ENCODE measurements around the gene FAM89B.

- TF ChIP-seq, protein P1, sequence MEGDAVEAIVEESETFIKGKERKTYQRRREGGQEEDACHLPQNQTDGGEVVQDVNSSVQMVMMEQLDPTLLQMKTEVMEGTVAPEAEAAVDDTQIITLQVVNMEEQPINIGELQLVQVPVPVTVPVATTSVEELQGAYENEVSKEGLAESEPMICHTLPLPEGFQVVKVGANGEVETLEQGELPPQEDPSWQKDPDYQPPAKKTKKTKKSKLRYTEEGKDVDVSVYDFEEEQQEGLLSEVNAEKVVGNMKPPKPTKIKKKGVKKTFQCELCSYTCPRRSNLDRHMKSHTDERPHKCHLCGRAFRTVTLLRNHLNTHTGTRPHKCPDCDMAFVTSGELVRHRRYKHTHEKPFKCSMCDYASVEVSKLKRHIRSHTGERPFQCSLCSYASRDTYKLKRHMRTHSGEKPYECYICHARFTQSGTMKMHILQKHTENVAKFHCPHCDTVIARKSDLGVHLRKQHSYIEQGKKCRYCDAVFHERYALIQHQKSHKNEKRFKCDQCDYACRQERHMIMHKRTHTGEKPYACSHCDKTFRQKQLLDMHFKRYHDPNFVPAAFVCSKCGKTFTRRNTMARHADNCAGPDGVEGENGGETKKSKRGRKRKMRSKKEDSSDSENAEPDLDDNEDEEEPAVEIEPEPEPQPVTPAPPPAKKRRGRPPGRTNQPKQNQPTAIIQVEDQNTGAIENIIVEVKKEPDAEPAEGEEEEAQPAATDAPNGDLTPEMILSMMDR (IDR thresholded peaks at IDR 0.05), result no peak
- TF ChIP-seq EZH2 (IDR thresholded peaks at IDR 0.05; ENCODE audit: borderline replicate concordance, insufficient read depth, low read depth, low read length, poor library complexity, severe bottlenecking), result no peak
Observed at GRCh38 chr11:65524741-65525545, 47.4 kb upstream of the FAM89B start, which contains the start of gene SCYL1.
